GM13976 (cell line): ENCODE data around the gene BTBD16.

Experiments
- DNase-seq: peaks from one replicate; pipeline ENCODE4 v3.0.0; 2012; ENCODE audit warnings: low spot score
- in situ Hi-C: fragments of 300-500 bp; cut with MboI; formaldehyde crosslinking; loops from one replicate; pipeline ENCODE4 v1.12.0; 2022; ENCODE audit warnings: low sequenced_read_pairs, mixed read lengths, inconsistent platforms; ENCODE audit not compliant: unreplicated experiment
- TF ChIP-seq, protein P1 (sequence below): IDR thresholded peaks from 2 replicates; pipeline ENCODE4 v1.5.1; 2012; ENCODE audit warnings: borderline replicate concordance, mild to moderate bottlenecking; ENCODE audit not compliant: insufficient read depth; ENCODE audit errors: extremely low read depth, missing control alignments, control extremely low read depth

Gene BTBD16

DNA sequence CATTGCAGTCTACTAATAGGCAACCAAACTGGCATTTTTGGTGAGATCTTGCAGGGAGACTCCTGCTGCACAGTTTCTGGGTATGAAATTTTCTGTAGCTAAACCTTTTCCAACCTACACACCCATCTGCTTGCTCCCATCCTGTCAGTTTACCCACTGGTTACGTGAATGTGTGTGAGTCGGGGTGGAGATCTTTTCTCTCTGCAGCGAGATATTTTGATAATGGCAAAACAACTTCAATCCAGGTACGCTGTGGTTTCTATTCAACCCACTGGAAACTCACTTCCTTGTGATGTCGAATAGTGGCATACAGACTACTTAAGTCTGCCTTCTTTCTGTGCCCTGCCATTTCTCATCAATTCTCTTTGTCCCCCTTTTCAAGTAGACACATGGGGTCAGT, 107.9 kb downstream of the BTBD16 start:
- TF ChIP-seq, protein P1, sequence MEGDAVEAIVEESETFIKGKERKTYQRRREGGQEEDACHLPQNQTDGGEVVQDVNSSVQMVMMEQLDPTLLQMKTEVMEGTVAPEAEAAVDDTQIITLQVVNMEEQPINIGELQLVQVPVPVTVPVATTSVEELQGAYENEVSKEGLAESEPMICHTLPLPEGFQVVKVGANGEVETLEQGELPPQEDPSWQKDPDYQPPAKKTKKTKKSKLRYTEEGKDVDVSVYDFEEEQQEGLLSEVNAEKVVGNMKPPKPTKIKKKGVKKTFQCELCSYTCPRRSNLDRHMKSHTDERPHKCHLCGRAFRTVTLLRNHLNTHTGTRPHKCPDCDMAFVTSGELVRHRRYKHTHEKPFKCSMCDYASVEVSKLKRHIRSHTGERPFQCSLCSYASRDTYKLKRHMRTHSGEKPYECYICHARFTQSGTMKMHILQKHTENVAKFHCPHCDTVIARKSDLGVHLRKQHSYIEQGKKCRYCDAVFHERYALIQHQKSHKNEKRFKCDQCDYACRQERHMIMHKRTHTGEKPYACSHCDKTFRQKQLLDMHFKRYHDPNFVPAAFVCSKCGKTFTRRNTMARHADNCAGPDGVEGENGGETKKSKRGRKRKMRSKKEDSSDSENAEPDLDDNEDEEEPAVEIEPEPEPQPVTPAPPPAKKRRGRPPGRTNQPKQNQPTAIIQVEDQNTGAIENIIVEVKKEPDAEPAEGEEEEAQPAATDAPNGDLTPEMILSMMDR: no peak

DNA sequence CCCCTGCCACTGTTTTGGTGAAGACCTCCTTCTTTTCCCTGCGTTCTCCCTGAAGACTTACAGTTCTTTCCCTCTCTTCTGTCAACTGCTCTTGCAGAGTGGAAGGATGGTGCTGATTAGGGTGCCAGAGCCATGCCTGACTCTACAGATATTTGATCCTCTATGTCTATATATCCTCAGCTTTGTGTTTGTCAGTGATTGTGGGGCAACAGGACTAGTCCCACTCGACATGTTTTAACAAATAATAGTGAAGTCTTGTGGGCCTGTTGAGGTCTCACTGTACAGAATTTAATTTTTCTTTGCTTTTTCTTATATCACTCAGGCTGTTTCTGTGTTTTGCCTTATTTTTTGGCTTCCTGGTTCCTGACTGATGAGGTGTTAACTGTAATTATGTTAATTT, 108.4 kb downstream of the BTBD16 start:
- in situ Hi-C loops: no loop called here
- TF ChIP-seq, protein P1: no peak
- no peak for DNase-seq

More for the DNA sequence above, 107.9 kb downstream of the BTBD16 start:
- in situ Hi-C loops: no loop called here
- no peak for DNase-seq

DNA sequence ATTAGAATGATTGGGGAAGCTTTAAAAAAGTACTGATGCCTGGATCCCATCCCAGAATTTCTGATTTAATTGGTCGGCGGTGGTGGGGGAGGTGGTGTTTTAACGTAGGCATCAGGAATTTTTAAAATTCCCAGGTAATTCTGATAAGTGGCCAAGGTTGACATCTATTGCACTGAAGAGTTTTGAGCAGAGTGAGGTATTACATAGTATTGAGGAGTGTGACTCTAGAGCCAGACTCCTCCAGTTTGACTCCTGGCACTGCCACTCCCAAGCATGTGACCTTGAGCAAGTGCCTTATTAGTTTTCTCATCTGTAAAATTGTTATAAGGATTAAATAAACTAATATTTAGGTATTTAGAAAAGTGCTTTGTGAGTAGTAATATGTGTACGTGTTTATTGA, 109.6 kb downstream of the BTBD16 start:
- in situ Hi-C loops: no loop called here
- no peak for DNase-seq
- TF ChIP-seq, protein P1: no peak

DNA sequence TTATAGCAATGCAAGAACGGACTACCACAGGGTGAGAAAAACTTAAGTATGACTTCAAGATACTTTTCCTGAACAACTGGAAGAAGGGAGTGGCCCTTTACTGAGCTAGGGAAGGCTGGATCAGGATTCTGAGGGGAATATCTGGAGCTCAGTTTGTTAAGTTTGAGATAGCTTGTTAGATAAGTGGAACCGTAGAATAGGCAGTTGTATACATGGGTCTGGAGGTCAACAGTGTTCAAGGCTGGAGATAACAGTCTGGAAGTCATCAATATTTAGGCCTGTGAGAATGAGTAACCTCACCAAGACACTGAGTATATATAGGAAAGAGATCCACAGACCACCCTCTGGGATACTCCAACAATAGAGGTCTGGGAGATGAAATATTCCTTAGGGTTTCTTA, 110.6 kb downstream of the BTBD16 start:
- DNase-seq: no peak
- in situ Hi-C loops: no loop called here
- TF ChIP-seq, protein P1: no peak

DNA sequence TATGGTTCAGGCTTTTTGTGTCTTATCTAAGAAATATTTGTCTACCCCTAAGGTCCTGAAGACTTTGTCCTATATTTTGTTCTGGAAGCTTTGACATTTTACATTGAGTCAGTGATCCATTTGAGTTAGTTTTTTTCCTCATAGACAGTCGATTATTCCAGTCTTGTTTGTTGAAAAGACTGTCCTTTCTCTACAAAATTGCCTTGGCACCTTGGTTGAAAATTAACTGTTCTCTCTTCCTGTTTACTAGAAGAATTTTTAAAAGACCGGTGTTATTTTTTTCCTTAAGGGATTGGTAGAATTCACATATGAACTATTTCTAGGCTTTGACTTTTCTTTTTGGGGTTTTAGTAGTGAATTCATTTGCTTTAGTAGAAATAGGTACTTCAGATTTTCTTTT, 115.4 kb downstream of the BTBD16 start:
- in situ Hi-C loops: no loop called here
- DNase-seq: no peak
- TF ChIP-seq, protein P1: no peak

DNA sequence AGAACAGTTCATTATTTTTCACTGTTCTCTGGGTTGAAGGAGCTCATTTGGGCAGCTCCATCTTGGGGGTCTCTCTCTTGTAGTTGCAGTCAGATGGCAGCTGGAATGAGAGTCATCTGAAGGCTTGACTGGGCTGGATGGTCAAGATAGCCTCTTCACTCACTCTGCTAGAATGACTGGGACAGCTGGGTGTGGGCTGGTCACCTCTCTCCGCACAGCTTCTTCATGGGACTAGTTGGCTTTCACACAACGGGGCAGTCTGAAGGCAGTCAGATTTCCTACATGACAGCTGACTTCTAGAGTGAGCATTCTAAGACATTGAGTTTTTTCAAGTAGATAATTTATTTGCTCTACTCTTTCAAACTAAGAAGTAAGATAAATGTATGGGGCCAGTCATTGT, 116.5 kb downstream of the BTBD16 start:
- in situ Hi-C loops: no loop called here
- no peak for DNase-seq
- TF ChIP-seq, protein P1: no peak
